ENCODE measurements around the gene RPP38. TPM values are rescaled to one million over a fixed set of nuclear protein-coding genes. Genes with fewer than 3 reads are reported as not detected.

RPP38 gene
- total and polyA plus RNA-seq, 2 of the 4 experiments (the other 2 are of a cell fraction): 12.4 to 19.0 TPM

DNA sequence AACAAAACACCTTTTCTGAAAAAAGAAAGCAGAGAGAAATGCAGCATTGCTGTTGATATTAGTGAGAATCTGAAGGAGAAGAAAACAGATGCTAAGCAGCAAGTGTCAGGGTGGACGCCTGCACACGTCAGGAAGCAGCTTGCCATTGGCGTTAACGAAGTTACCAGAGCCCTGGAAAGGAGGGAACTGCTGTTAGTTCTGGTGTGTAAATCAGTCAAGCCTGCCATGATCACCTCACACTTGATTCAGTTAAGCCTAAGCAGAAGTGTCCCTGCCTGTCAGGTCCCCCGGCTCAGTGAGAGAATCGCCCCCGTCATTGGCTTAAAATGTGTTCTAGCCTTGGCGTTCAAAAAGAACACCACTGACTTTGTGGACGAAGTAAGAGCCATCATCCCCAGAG, 6.4 kb downstream of the RPP38 start:
- ATAC-seq (ENCODE audit: low read depth) (no peak), DNase-seq (no peak)
- no peak overlapping the region for H3K56ac ChIP-seq (ENCODE audit: extremely low read depth, insufficient read depth, low read length)
- H3K27me3 ChIP-seq (ENCODE audit: control insufficient read depth, insufficient read depth, low read length): no peaks in the 10 kb centered on the region
- H2BK15ac ChIP-seq (ENCODE audit: low read depth, low read length): no peak overlapping the region
- no peak overlapping the region for H3K14ac ChIP-seq (replicated peaks; ENCODE audit: low read depth, low read length)
- H3K4me3 ChIP-seq (ENCODE audit: insufficient read depth, low read depth, low read length): no peak overlapping the region
- H3K18ac ChIP-seq (ENCODE audit: low read depth, low read length): no peak overlapping the region
- no peak overlapping the region for H2AK9ac ChIP-seq (replicated peaks; ENCODE audit: low read depth, low read length, poor library complexity)
- dilution Hi-C loops (cut with HindIII; ENCODE audit: low sequenced_read_pairs, unreplicated experiment): no loop called here
- H2BK5ac ChIP-seq (ENCODE audit: low read depth, low read length, poor library complexity, severe bottlenecking): no peak overlapping the region
- no peak overlapping the region for H4K5ac ChIP-seq (ENCODE audit: low read depth, low read length)
- WGBS, 2 experiments (ENCODE audit: extremely low coverage in 2 of 2, insufficient read length in 1 of 2): 100% methylated on average over 2 of the region's 9 CpGs; no CpG with 5 or more reads in 1 of the 2 experiments
- ChIA-PET POLR2A (ENCODE audit: unreplicated experiment) (no interaction called here), CTCF (no interaction called here)
- H4K8ac ChIP-seq (ENCODE audit: low read depth in 2 of 2, low read length in 2 of 2): no peak overlapping the region
- no peak overlapping the region for H2BK20ac ChIP-seq (ENCODE audit: low read depth, low read length)
- no peak overlapping the region for H3K4me2 ChIP-seq (ENCODE audit: low read depth, low read length)
- H3K9me1 ChIP-seq (ENCODE audit: insufficient read depth, low read length): no peaks in the 10 kb centered on the region
- in situ Hi-C loops (cut with MboI; ENCODE audit: low sequenced_read_pairs): no loop called here
- no peak overlapping the region for H4K91ac ChIP-seq (ENCODE audit: insufficient read depth, low read depth, low read length)
- TF ChIP-seq RAD21 (IDR thresholded peaks at IDR 0.05; ENCODE audit: low read length) (no peak), RCOR1 (IDR thresholded peaks at IDR 0.05; ENCODE audit: insufficient replicate concordance, low read length) (no peak), CHD1 (IDR thresholded peaks at IDR 0.05; ENCODE audit: low read depth, low read length) (no peak), MAZ (IDR thresholded peaks at IDR 0.05; ENCODE audit: borderline replicate concordance, low read depth, low read length) (no peak), CEBPB (IDR thresholded peaks at IDR 0.05; ENCODE audit: low read depth, low read length) (no peak), MAFK (IDR thresholded peaks at IDR 0.05; ENCODE audit: low read depth, low read length) (no peak), FOS (IDR thresholded peaks at IDR 0.05; ENCODE audit: low read depth, low read length) (no peak), POLR2A (IDR thresholded peaks at IDR 0.05; ENCODE audit: low read depth, low read length) (no peak), SMC3 (IDR thresholded peaks at IDR 0.05; ENCODE audit: low read depth, low read length) (no peak), BHLHE40 (IDR thresholded peaks at IDR 0.05; ENCODE audit: low read depth, low read length) (no peak), MXI1 (IDR thresholded peaks at IDR 0.05; ENCODE audit: borderline replicate concordance, low read depth, low read length) (no peak), RFX5 (IDR thresholded peaks at IDR 0.05; ENCODE audit: low read depth, low read length) (no peak), NFE2L2 (IDR thresholded peaks at IDR 0.05; ENCODE audit: low read depth, low read length) (no peak)
- TF ChIP-seq, protein P1, sequence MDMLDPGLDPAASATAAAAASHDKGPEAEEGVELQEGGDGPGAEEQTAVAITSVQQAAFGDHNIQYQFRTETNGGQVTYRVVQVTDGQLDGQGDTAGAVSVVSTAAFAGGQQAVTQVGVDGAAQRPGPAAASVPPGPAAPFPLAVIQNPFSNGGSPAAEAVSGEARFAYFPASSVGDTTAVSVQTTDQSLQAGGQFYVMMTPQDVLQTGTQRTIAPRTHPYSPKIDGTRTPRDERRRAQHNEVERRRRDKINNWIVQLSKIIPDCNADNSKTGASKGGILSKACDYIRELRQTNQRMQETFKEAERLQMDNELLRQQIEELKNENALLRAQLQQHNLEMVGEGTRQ (IDR thresholded peaks at IDR 0.05; ENCODE audit: low read depth, low read length): no peak
- TF ChIP-seq, protein P2, sequence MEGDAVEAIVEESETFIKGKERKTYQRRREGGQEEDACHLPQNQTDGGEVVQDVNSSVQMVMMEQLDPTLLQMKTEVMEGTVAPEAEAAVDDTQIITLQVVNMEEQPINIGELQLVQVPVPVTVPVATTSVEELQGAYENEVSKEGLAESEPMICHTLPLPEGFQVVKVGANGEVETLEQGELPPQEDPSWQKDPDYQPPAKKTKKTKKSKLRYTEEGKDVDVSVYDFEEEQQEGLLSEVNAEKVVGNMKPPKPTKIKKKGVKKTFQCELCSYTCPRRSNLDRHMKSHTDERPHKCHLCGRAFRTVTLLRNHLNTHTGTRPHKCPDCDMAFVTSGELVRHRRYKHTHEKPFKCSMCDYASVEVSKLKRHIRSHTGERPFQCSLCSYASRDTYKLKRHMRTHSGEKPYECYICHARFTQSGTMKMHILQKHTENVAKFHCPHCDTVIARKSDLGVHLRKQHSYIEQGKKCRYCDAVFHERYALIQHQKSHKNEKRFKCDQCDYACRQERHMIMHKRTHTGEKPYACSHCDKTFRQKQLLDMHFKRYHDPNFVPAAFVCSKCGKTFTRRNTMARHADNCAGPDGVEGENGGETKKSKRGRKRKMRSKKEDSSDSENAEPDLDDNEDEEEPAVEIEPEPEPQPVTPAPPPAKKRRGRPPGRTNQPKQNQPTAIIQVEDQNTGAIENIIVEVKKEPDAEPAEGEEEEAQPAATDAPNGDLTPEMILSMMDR (conservative IDR thresholded peaks at IDR 0.05; ENCODE audit: low read depth, low read length): no peak
- TF ChIP-seq, protein P3, sequence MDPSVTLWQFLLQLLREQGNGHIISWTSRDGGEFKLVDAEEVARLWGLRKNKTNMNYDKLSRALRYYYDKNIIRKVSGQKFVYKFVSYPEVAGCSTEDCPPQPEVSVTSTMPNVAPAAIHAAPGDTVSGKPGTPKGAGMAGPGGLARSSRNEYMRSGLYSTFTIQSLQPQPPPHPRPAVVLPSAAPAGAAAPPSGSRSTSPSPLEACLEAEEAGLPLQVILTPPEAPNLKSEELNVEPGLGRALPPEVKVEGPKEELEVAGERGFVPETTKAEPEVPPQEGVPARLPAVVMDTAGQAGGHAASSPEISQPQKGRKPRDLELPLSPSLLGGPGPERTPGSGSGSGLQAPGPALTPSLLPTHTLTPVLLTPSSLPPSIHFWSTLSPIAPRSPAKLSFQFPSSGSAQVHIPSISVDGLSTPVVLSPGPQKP (IDR thresholded peaks at IDR 0.05; ENCODE audit: borderline replicate concordance, low read depth, low read length): no peak
- H3K23ac ChIP-seq (ENCODE audit: low read depth, low read length): no peak overlapping the region; the same call in 1 of the 2 replicates
- H3K79me1 ChIP-seq (ENCODE audit: low read depth in 1 of 2, low read length in 2 of 2): peaks cover 21 to 38% of the 10 kb centered on the region in 2 experiments
- no peak overlapping the region for H3K27ac ChIP-seq (ENCODE audit: insufficient read depth, low read length)
- no peak overlapping the region for H3K4ac ChIP-seq (ENCODE audit: low read depth, low read length)
- H3K9me3 ChIP-seq (ENCODE audit: control insufficient read depth, insufficient read depth, low read length): no peaks in the 10 kb centered on the region
- BruUV-seq (replicated peaks): no TSS peak
- no peaks in the 10 kb centered on the region for H3K4me1 ChIP-seq (ENCODE audit: control insufficient read depth, insufficient read depth, low read length)
- H2BK120ac ChIP-seq (ENCODE audit: low read depth, low read length): no peak overlapping the region
- H2AK5ac ChIP-seq (ENCODE audit: low read depth, low read length): no peak overlapping the region
- no peaks in the 10 kb centered on the region; the same call in 1 of the 2 replicates for H4K20me1 ChIP-seq (ENCODE audit: insufficient read depth, low read length)
- H2AFZ ChIP-seq (replicated peaks; ENCODE audit: low read length, poor library complexity): no peak overlapping the region
- H3K36me3 ChIP-seq (ENCODE audit: control insufficient read depth, insufficient read depth, low read length): peaks cover 19% of the 10 kb centered on the region
- H3K9ac ChIP-seq (ENCODE audit: low read depth, low read length): no peak overlapping the region
- intact Hi-C loops (cut with micrococcal nuclease): loop anchor here (10.0 kb wide), 3 partner anchors 229 to 589 kb away; partner anchors contain the start of genes CDNF, HSPA14, MSANTD7 and SUV39H2
